BJ (cell line): Measurements from ENCODE around the gene EMD. TPM values are rescaled to one million over a fixed set of nuclear protein-coding genes. Genes with fewer than 3 reads are reported as not detected.
A peak's percentile ranks its signal among the peaks of the same experiment; 100 is the strongest.

ENCODE experiments used
- CTCF ChIA-PET: fragments of 350-600 bp; formaldehyde crosslinking; extraction: SDS; loops from one replicate; lab custom pipeline; 2021; ENCODE audit warnings: antibody characterized with exemption, inconsistent platforms; lab: Yijun Ruan, JAX
- POLR2A ChIA-PET: fragments of 300-600 bp; sonication (Branson Sonifier 250); formaldehyde crosslinking; extraction: SDS; loops from one replicate; lab custom pipeline; 2021; ENCODE audit warnings: antibody characterized with exemption; lab: Charles Lee
- DNase-seq: peaks from one replicate; pipeline ENCODE4 v3.0.0-alpha.2; 2011; ENCODE audit warnings: low read depth
- H3K27me3 ChIP-seq: 2 replicates; pipeline ENCODE4 v1.6.0; 2011; ENCODE audit warnings: low read length; ENCODE audit not compliant: control insufficient read depth, insufficient read depth
- H3K36me3 ChIP-seq: 2 replicates; pipeline ENCODE4 v1.5.1; 2011; ENCODE audit warnings: low read length; ENCODE audit not compliant: control insufficient read depth, insufficient read depth
- H3K4me3 ChIP-seq: 2 replicates; pipeline ENCODE4 v1.5.1; 2011; ENCODE audit warnings: low read depth, mild to moderate bottlenecking, control low read depth, low read length
- polyA plus RNA-seq: library from polyadenylated mRNA; depleted of rRNA; stranded (reverse); fragments of >200 nt; gene quantifications from 2 replicates; pipeline ENCODE4 v1.2.3, GENCODE V29; 2011
- TF ChIP-seq, protein P1 (sequence below): IDR thresholded peaks from 2 replicates; pipeline ENCODE4 v1.5.1; 2011; ENCODE audit warnings: low read depth, mild to moderate bottlenecking, control low read depth, inconsistent platforms, low read length, moderate library complexity; ENCODE audit not compliant: insufficient read depth

The EMD gene
- polyA plus RNA-seq, 1 experiment: 71.0 TPM

DNA sequence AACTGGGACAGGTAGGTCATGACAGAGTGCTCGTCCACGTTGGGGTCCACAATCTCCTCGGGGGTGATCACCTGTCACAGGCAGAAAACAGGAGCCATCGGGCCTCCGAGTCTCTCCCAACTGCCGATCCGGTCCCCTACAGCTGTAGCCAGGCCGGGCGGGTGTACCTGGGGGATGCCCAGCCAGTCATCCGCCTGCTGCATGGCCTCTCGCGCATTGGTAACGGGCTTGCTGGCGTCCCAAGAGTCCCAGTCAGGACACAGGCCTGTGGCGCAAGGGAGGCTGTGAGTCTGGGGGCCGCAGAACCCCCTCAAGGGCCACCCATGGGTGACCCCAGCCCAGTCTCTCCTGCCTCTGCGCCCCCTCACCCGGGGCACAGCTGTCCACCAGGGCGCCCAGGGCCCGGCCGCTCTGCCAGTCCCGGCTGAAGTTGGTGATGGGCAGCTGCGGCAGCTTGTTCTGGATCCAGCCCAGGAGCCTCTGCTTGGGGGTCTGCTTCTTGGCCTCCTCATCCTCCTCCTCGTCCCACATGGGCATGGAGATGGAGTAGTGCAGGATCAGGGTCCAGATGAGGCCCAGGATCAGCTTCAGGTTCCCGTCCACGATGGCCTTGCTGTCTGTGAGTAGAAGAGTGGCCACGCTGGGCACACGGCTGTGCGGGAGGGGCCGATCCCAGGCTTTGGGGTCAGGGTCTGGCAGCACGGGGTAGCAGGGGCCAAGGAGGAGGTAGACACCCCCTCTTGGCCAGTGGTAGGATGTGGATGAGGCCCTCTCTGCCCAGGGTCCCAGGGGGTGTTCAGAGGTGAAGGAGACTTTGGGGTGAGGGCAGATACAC lies 11.4 kb upstream of the EMD start:
- DNase-seq: no peak
- POLR2A ChIA-PET: no interaction called here
- Histone ChIP-seq H3K36me3 (peaks cover 45% of the 10 kb centered on the region), H3K4me3 (peak overlapping the region; percentile 89), H3K27me3 (no peaks in the 10 kb centered on the region)
- TF ChIP-seq, protein P1, sequence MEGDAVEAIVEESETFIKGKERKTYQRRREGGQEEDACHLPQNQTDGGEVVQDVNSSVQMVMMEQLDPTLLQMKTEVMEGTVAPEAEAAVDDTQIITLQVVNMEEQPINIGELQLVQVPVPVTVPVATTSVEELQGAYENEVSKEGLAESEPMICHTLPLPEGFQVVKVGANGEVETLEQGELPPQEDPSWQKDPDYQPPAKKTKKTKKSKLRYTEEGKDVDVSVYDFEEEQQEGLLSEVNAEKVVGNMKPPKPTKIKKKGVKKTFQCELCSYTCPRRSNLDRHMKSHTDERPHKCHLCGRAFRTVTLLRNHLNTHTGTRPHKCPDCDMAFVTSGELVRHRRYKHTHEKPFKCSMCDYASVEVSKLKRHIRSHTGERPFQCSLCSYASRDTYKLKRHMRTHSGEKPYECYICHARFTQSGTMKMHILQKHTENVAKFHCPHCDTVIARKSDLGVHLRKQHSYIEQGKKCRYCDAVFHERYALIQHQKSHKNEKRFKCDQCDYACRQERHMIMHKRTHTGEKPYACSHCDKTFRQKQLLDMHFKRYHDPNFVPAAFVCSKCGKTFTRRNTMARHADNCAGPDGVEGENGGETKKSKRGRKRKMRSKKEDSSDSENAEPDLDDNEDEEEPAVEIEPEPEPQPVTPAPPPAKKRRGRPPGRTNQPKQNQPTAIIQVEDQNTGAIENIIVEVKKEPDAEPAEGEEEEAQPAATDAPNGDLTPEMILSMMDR: no peak
- CTCF ChIA-PET: interaction anchor here (1.1 kb wide), 1 partner anchor 13 kb away, joined by 3 read pairs; no protein-coding TSS in a partner anchor

DNA sequence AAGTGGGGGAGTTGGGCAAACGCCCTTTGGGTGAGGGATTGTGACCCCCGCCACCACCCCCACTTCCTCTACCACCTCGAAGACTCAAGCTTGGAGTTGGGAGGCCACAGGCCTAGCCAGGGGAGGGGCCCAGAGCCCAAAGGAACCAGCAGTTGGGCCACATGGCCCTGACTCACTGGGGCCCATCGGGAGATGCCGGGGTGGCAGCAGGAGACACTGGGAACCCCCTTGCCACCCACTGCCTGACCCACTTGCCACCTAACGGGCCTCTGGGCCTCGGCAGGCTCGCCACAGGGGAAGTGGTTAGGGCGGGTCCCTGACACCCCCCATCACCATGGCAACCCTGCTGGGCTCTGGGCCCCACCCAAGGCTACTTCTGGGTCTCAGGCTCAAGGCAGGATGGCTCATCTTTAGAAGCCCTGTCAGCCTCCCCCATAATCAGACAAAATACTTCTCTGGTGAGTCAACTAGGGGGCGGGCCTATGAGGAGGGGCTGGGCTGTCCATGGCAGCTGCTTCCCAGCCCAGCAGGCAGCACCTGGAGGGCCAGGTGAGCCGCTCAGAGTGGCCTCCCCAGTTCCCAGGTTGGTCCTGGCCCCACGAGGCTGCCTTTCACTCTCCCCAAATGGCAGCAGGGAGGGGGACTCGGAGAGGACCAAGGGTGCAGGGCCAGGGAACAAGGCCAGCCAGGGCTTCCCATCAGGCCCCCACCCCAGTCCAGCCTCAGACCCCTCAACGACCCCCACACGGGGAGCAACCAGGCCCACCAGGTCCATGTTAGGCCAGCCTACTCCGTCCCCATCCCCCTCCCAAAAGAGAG lies 10.3 kb upstream of the EMD start:
- peak; percentile 74 for DNase-seq
- Histone ChIP-seq H3K27me3 (no peaks in the 10 kb centered on the region), H3K4me3 (peak overlapping the region; percentile 89), H3K36me3 (peaks cover 40% of the 10 kb centered on the region)
- ChIA-PET CTCF (no interaction called here), POLR2A (interaction anchor here (0.6 to 0.9 kb wide), 2 partner anchors 56 to 158 kb away, joined by 3 to 7 read pairs; no protein-coding TSS in a partner anchor)
- TF ChIP-seq, protein P1: no peak

DNA sequence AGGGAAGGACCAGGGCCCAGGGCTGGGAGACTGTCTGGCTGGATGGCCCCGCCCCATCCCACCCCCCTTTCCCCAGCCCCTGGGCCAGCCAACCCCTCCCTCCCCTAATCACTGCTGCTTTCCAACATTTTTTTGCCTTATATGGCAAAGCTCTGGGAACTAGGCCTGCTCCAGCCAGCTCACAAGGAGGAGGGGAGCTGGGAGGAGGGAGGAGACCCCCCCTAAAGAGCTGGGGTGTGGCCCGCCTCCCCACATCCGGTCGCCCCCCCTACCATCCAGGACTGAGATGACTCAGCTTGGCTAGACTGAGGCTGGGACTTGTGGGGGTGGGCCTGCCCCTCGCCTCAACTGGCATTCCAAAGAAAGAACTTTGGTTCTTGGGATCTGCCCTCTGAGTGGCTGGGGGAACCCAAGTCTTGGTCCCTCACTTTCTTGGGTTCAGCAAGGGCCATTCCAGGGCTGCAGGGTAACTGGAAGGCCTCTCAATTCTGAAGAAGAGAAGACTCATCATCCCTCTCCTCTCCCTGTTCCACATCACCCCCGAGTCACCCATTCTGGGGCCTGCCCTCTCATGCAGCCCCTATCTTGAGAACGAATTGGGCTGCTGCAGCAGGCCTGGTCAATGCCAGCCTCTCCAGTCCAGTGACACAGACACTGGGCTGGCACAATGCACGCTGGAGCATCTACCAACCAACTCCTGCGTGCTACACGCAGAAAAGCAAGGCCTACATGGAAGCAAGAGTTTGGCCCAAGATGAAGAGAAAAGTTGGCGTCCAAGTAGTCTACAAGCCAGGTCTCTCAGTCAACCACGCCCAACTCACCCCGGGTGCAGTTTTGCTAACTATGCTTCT lies 9.4 kb upstream of the EMD start:
- TF ChIP-seq, protein P1: no peak
- ChIA-PET POLR2A (interaction anchor here (0.6 to 0.9 kb wide), 3 partner anchors 56 to 413 kb away, joined by 3 to 7 read pairs (median 4); no protein-coding TSS in a partner anchor), CTCF (no interaction called here)
- DNase-seq: peak; percentile 81
- Histone ChIP-seq H3K36me3 (peaks cover 32% of the 10 kb centered on the region), H3K27me3 (no peaks in the 10 kb centered on the region), H3K4me3 (peak overlapping the region; percentile 89)

DNA sequence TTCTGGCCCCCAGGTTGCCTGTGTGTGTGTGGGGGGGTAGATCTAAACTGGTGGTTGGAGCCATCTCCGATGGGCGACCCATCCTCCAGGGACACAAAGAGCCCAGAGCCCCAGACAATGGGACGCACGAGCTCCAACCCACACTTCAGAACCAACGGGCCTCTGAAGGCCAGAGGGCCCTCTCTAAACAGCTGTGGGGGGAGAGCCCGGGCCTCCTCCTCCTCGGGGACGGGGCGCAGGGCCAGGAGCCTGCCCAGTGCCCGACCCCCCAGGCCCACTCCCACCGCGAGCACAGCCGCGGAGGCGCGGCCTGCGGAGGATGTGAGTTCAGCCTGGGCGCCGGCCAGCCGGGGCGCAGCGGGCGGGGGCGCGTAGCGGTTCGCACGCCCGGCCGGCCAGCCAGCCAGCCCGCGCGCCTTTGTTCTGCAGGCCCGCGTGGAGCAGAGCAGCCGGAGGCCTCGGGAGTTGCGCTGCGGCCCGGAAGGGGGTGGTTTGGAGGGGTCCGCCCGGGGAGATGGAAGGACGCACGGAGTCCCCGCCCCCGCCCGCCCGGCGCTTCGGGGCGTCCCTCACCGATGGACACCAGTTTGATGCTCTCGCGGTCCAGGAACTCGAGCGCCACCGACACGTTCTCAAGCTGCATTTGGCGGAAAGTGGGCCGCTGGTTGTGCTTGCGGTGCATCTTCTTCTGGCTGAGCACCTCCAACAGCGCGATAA lies 8.6 kb upstream of the EMD start:
- Histone ChIP-seq H3K36me3 (peaks cover 25% of the 10 kb centered on the region), H3K27me3 (no peaks in the 10 kb centered on the region), H3K4me3 (peak overlapping the region; percentile 89)
- ChIA-PET CTCF (no interaction called here), POLR2A (interaction anchor here (0.5 to 1.0 kb wide), 5 partner anchors 12 to 404 kb away, joined by 3 to 14 read pairs (median 4); partner anchors contain the start of gene RPL10)
- TF ChIP-seq, protein P1: no peak
- no peak for DNase-seq
